Mammary epithelial cell (primary cell): ENCODE results near the gene MAS1.
"Not testable (repeated sequence)": the region's sequence is repeated elsewhere in the genome, so short reads cannot be mapped to it uniquely, and the experiment has no call there.

Experiments
- EZH2 ChIP-seq: IDR thresholded peaks from 2 replicates; pipeline ENCODE4 v1.6.1; 2012; ENCODE audit warnings: low read length, inconsistent platforms, borderline replicate concordance
- TF ChIP-seq, protein P1 (sequence below), 2 donors: IDR thresholded peaks in 1 of 2; conservative IDR thresholded peaks in 1 of 2; 2 replicates each; pipeline ENCODE4 v1.5.1; 2011 to 2012; ENCODE audit warnings: inconsistent platforms in 2 of 2, low read length in 2 of 2, mild to moderate bottlenecking in 2 of 2, control low read depth in 1 of 2, low read depth in 1 of 2; ENCODE audit not compliant: insufficient read depth in 1 of 2; ENCODE audit errors: extremely low read depth in 1 of 2

DNA sequence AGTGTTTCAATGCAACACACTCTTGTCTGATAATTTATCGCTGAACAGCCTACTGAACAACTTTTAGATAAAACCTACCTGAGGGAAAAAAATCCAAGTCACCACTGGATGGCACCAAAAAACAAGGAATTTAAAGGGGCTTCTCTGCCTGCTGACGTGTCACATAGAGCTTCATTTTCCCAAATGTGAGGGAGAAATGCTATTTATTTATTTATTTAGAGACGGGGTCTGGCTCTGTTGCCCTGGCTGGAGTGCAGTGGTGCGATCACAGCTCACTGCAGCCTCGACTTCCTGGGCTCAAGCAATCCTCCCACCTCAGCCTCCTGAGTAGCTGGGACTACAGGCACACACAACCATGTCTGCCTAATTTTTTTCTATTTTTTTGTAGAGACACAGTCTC is 27.4 kb upstream of the MAS1 start:
- TF ChIP-seq, protein P1, sequence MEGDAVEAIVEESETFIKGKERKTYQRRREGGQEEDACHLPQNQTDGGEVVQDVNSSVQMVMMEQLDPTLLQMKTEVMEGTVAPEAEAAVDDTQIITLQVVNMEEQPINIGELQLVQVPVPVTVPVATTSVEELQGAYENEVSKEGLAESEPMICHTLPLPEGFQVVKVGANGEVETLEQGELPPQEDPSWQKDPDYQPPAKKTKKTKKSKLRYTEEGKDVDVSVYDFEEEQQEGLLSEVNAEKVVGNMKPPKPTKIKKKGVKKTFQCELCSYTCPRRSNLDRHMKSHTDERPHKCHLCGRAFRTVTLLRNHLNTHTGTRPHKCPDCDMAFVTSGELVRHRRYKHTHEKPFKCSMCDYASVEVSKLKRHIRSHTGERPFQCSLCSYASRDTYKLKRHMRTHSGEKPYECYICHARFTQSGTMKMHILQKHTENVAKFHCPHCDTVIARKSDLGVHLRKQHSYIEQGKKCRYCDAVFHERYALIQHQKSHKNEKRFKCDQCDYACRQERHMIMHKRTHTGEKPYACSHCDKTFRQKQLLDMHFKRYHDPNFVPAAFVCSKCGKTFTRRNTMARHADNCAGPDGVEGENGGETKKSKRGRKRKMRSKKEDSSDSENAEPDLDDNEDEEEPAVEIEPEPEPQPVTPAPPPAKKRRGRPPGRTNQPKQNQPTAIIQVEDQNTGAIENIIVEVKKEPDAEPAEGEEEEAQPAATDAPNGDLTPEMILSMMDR (conservative IDR thresholded peaks at IDR 0.05 in 1 of 2, IDR thresholded peaks at IDR 0.05 in 1 of 2; ENCODE audit: extremely low read depth in 1 of 2, insufficient read depth in 1 of 2, low read depth in 1 of 2, low read length in 2 of 2), result peak; percentile 31 to 55
- TF ChIP-seq EZH2, result not testable (repeated sequence)
